HG02973 (cell line): ENCODE data around the gene SVOP.
"Not testable (repeated sequence)": the region's sequence is repeated elsewhere in the genome, so short reads cannot be mapped to it uniquely, and the experiment has no call there.

Experiments used
- ATAC-seq: cut with Tn5 transposase; IDR thresholded peaks from one replicate; pipeline ENCODE4 v1.9.1; 2021; ENCODE audit warnings: moderate library complexity; ENCODE audit not compliant: unreplicated experiment

SVOP gene

DNA sequence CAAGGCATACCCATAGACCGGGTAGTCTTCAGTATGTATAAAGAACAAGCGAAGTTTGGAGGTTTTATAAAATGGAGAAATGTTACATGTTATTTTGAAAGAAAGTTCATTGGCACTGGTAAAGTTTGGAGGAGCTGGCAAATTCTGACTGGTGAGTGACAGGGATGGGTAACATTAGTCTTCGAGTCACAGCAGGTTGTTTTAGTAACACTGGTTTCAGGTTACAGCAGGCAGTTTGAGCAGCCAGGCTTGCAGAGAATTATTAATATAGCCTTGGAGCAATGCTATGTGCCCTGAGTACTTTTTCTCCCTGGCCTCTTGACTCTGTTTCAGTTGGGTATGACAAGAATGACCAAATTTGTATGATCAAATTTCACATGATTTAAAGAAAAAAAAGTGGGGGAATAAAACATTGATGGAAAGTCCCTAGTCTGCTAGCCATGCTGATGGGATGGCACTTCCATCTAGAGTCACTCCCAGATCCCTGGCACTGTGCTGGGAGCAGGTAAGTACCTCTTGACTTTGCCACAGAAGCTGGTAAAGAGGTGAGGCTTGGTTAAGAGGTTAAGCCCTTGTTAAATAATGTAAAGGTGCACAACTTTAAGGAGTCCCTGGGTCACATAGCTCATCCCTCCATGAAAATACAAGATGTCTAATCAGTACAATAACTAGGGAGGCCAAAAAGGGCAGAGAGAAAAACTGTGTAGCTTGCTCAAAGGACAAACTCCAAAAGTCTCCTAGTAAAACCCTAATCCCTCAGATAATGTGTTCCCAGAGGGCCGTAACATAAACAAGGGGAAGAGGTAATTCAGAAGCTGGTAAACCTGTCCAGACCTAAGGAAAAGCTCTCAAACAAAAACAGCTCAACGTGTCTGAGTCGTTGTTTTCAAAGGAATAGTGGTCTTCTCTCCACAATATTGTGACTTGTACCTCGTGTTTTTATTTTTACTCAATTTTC, 12.7 kb upstream of the SVOP start:
- ATAC-seq, result no peak

GRCh38 chr12:109029411-109029810, 8.5 kb upstream of the SVOP start:
- ATAC-seq, result no peak

DNA sequence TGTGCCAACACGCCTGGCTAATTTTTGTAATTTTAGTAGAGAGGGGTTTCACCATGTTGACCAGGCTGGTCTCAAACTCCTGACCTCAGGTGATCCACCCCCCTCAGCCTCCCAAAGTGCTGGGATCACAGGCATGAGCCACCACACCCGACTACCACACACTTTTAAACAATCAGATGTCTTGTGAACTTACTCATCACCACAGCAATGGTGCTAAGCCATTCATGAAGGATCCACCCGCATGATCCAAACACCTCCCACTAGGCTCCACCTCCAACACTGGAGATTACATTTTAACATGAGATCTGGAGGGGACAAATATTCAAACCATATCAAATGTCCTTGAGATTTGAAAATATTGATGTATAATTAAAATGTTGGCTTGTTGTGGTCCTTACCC, 7.8 kb upstream of the SVOP start:
- ATAC-seq, result not testable (repeated sequence)

DNA sequence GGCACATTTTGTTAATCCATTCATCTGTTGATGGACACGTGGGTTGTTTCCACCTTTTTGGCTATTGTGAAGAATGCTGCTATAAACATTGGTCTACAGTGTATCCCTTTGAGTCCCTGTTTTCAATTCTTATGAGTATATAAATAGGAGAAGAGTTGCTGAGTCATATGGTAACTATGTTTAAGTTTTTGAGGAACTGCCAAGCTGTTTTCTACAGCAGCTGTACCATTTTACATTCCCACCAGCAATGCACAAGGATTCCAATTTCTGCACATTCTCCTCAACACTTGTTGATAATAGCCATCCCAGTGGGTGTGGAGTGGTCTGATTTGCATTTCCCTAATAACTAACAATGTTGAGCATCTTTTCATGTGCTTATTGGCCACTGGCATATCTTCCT, 6.9 kb upstream of the SVOP start:
- ATAC-seq, result no peak

DNA sequence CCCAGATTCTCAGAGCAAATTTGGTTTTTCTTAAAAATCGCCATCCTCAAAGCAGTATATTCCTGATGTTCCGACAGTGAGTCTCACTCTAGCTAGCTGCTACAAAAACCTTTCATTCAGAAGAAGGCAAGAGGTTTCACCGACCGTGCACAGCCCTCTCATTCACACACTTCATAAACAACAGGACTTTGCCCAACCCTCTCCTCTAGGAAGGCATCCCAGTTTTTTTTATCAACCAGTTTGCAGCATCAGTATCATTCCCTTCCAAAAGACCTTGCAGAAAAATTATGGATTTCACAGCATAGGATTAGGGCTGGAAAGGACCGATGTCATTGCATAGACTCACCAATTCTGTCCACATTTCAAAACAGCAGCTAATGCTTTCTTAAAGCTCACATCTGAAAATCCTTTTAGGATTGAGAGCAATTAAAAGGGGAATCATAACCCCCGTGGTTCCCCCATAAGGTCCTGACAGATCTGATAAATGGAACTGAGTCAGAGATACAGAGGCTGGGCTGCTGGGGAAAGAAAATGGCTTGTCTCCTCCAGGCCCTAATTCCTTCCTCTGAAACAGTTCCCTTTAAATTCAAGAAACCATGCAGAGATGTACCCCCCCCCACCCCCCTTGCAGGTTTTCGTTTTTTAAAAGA, 597 bp downstream of the SVOP start:
- no peak for ATAC-seq

DNA sequence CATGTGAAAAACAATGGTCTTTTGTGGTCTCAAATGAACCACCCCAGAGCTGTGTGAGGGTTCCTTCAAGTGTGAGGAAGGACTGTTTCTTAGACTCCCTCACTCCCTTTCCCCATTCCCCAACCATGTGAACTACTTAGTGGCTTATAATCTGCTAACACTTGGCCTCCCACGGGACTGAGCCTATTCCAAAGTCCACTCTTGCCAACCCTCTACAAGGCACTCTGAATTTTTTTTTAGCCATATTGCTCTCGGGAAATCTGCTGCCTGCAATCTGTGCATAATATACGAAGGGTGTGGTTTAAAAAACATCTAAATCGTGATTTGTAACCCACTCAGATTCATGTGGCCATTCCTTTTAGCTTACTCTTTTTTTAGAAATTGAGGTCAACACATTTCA, 2.6 kb downstream of the SVOP start:
- ATAC-seq, result no peak

- ATAC-seq, result no peak
Measured at GRCh38 chr12:109016978-109017377, 3.9 kb downstream of the SVOP start.

DNA sequence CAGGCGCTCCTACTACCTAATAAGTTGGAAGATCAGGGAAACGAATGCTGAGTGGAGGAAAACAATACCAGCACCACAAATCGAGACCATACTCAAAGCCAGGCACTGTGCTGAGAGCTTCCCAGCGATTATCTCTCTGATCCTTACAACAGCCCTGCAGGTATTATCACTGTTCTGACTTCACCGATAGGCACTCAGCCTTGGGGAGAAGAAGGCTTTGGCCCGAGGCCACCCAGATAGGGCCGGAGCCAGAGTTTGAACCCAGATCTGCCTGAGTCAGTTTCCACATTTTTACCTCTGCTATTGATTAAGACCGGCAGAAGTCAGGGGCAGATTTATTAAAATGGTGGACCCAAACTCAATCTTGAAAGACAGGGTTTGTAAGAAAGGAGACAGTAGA, 4.9 kb downstream of the SVOP start:
- ATAC-seq, result no peak

DNA sequence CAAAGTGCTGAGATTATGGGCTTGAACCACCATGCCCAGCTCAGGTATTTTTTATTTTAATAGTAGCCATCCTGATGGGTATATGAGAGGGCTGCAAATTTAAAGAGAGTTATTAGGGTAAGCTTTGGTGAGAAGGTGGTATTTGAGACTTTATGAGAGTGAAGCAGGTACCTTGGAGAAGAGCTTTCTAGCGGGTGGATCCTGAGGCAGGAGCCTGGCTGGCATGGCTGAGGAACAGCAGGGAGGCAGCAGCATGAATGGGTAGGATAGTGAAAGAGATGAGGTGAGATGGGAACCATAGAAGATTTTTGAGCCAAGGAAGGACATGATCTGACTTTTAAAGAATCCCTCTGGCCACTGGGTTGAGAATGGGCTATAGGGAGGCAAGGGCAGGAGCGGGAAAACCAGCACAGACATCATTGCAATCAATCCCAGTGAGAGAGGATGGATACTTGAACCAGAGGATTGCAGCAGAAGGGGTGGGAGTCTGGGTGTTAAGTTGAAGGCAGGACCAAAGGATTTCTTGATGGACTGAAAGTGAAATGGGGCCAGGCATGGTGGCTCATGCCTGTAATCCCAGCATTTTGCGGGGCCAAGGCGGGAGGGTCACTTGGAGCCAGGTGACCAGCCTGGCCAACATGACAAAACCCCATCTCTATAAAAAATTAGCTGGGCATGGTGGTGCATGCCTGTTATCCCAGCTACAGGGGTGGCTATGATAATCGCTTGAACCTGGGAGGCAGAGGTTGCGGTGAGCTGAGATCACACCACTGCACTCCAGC, 5.7 kb downstream of the SVOP start:
- no peak for ATAC-seq

GRCh38 chr12:109010259-109010658, 10.6 kb downstream of the SVOP start:
- ATAC-seq, result no peak

- no peak for ATAC-seq
Measured at GRCh38 chr12:109009766-109010165, 11.1 kb downstream of the SVOP start.

- ATAC-seq, result no peak
Measured at GRCh38 chr12:109004017-109004416, 16.9 kb downstream of the SVOP start.

- no peak for ATAC-seq
Measured at GRCh38 chr12:108996320-108996719, 24.5 kb downstream of the SVOP start.

- ATAC-seq, result no peak
Measured at GRCh38 chr12:108995370-108995992, 25.4 kb downstream of the SVOP start.

GRCh38 chr12:108990103-108990502, 30.8 kb downstream of the SVOP start:
- ATAC-seq, result not testable (repeated sequence)

DNA sequence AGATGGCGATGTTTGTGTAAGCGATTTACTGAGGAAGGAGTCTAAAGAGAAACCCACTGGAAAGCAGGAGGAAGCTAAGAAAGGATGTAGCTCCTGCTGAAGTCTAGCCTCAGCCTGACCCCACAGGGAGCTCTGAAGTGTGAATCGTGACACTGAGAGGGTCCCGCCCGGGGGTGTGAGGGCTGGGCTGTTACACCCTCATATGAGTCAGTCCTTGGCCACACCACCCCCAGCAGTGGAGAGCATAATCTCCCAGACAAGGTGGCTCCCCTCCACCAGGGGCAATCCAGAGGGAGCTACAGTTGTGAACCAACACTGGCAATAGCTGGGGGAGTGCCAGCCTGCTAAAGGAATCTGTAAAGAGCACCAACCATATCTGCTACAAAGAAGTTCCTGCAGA, 31.5 kb downstream of the SVOP start:
- ATAC-seq, result no peak

DNA sequence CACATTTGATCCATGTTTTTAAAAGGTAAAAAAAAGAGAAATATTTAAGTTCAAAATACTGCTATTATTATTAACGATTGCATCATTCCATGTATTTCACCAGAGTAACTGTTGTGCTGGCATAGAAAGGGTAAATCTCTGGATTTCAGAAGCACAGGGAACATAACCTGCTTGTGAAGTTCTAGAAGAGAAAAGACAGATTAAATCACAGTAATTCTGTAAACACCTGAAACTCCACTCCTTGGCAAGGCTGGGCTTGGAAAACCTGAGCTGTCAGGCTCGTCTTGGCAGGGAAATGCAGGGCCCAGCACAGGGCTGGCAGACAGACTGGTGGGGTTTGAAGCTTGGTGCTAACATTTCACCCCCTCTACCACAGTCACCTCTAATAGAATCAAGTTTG, 35.1 kb downstream of the SVOP start:
- ATAC-seq, result no peak

DNA sequence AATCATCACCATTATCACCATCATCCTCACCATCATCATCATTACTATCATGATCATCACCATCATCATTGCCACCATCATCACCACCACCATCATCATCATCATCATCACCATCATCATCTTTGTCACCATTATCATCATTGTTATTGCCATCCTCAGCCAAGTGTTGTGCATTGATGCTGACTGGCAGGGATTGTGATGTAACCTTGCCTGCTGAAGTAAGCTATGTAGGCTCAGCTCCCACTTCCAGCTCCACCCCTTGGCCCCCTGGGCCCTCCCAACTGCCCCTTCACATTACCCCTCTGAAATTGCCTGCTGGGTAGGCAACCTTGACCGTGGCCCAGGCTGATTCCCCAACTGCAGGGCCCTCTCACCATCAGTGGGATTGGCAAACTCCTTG, 37.6 kb downstream of the SVOP start:
- no peak for ATAC-seq

DNA sequence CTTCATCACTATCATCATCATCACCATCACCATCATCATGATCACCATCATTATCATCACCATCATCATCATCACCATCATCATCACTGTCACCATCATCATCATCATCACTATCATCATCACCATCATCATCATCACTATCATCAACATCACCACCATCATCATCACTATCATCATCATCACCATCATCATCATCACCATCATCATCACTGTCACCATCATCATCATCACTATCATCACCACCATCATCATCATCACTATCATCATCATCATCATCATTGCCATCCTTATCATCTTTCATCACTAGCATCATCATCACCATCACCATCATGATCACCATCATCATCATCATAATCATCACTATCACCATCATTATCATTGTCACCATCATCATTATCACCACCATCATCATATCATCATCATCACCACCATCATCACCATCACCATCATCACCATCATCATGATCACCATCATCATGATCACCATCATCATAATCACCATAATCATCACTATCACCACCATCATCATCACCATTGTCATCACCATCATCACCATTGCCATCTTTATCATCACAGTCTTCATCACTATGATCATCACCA, 38.1 kb downstream of the SVOP start:
- no peak for ATAC-seq

- ATAC-seq, result no peak
Measured at GRCh38 chr12:108981835-108982234, 39.0 kb downstream of the SVOP start.
